Epithelial cell of esophagus (primary cell): Measurements from ENCODE around the gene RSRC1.
A peak's percentile ranks its signal among the peaks of the same experiment; 100 is the strongest.

ENCODE experiments used
- DNase-seq: peaks from one replicate; pipeline ENCODE4 v3.0.0; 2010; ENCODE audit warnings: low read depth
- H3K4me3 ChIP-seq: 2 replicates; pipeline ENCODE4 v1.5.1; 2011; ENCODE audit warnings: mild to moderate bottlenecking, low read length, control low read depth
- TF ChIP-seq, protein P1 (sequence below): IDR thresholded peaks from 2 replicates; pipeline ENCODE4 v1.5.1; 2011; ENCODE audit warnings: low read depth, mild to moderate bottlenecking, low read length, control low read depth, inconsistent platforms; ENCODE audit not compliant: insufficient read depth; ENCODE audit errors: missing control alignments

Gene RSRC1

DNA sequence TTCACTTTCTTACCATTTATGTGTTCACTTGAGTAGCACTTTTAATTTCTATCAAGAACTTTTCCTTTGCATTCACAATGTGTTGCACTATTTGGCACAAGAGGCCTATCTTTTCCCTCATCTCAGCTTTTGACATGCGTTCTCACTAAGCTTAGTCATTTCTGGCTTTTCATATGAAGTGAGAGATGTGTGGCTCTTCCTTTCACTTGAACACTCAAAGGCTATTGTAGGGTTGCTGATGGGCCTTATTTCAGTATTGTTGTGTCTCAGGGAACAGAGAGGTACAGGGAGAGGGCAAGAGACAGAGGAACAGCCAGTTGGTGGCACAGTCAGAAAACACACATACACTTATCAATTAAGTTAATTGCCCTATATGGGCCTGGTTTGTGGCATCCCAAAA, 333.7 kb downstream of the RSRC1 start:
- TF ChIP-seq, protein P1, sequence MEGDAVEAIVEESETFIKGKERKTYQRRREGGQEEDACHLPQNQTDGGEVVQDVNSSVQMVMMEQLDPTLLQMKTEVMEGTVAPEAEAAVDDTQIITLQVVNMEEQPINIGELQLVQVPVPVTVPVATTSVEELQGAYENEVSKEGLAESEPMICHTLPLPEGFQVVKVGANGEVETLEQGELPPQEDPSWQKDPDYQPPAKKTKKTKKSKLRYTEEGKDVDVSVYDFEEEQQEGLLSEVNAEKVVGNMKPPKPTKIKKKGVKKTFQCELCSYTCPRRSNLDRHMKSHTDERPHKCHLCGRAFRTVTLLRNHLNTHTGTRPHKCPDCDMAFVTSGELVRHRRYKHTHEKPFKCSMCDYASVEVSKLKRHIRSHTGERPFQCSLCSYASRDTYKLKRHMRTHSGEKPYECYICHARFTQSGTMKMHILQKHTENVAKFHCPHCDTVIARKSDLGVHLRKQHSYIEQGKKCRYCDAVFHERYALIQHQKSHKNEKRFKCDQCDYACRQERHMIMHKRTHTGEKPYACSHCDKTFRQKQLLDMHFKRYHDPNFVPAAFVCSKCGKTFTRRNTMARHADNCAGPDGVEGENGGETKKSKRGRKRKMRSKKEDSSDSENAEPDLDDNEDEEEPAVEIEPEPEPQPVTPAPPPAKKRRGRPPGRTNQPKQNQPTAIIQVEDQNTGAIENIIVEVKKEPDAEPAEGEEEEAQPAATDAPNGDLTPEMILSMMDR = no peak
- H3K4me3 ChIP-seq = no peak overlapping the region
- no peak for DNase-seq

DNA sequence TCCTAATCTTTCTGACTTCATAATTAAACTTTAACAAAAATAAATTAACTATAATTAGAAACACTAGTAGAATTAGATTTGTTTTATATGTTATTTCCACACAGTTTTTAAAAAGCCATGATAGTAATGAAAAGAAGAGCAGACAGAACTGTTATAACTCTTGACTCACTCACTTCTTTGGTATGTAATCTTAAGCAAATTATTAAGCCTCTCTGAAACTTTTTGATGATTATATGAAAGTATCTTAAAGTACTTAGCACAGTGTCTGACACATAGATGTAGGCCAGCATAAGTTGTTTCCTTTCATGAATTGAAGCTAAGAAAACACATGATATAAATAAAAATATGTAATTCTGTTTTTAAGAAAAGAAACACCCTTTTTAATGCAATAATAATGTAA, 337.5 kb downstream of the RSRC1 start:
- H3K4me3 ChIP-seq = no peak overlapping the region
- no peak for DNase-seq
- TF ChIP-seq, protein P1 = no peak

DNA sequence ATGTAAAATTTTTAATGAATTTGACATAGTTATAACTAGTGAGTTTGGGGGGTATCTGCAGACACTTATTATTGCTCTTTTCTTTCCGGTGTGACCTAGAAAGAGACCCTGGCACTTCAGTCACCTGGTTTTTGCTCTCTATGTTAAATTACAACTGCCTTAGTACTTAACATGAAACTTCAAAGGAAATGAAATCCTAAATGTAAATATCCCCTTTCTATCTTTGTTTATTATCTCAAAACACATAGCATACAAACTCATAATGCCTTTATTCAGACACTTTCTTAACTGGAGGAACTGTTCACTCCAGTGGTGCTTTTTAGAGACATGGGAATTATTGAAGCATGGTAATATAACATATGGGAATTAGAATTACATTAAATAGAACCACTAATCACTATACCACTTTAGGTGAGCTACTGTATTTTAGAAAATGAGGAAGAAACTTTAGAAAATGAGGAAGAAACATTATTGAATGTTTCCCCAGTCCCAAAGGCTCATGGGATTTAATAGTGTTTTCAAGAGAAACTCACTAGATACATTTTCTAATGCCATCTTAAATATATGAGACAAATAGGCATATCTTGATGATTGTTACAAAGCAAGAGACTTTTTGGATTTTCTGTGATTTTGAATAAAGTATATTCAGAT, 341.6 kb downstream of the RSRC1 start:
- DNase-seq = no peak
- TF ChIP-seq, protein P1 = no peak
- H3K4me3 ChIP-seq = no peak overlapping the region

DNA sequence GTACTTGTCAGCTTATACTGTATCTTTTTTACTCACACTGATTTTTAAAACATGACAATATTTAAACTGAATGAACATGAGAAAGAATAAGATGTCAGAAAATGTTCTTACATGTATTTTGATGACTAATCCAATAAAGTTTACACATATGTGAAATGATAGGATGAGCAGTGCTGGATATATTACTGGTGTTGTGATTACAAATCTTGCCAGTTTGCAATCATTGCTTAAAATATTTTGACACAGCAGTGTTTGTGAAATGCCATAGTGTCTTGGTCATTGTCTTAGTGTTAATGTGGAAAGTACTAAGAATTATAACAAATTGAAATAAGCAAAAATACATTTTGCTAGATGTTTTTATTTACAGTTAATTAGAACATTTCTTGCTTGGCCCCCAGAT, 342.4 kb downstream of the RSRC1 start:
- TF ChIP-seq, protein P1 = no peak
- peak; percentile 67 for DNase-seq
- no peak overlapping the region for H3K4me3 ChIP-seq

DNA sequence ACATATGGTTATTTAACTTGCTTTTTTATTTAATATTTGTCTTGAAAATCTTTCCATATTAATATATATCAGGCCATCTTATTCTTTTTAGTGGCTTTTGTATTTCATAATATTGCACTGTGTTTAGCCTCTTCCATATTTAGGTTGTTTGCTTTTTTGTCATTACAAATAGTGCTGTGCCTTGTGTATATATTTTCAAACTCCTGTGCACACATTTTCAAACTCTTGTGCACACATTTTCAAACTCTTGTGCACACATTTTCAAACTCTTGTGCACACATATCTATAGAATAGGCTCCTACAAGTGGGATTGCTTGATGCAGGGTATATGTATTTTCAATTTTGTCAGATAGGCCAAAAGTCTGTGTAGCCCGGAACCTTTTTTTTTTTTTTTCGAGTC, 343.1 kb downstream of the RSRC1 start:
- no peak overlapping the region for H3K4me3 ChIP-seq
- TF ChIP-seq, protein P1 = no peak
- DNase-seq = no peak

DNA sequence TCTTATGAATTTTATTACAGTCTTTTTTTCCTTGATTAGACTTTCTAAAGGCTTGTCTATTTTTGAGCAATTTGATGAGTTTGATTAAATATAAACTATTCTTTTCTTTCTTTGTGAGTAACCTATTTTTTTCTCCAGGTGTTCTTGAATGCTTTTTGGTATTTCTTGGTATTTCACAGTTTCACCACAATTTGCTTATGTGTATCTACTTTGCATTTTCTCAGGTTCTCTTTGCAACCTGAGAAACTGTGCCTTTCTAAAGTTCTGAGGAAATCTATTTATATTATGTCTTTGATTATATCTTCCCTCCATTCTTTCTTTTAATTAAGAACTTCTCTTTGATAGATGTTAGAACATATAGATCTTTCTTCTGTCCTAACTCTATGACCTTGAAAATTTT, 344.0 kb downstream of the RSRC1 start:
- no peak overlapping the region for H3K4me3 ChIP-seq
- TF ChIP-seq, protein P1 = no peak
- no peak for DNase-seq

DNA sequence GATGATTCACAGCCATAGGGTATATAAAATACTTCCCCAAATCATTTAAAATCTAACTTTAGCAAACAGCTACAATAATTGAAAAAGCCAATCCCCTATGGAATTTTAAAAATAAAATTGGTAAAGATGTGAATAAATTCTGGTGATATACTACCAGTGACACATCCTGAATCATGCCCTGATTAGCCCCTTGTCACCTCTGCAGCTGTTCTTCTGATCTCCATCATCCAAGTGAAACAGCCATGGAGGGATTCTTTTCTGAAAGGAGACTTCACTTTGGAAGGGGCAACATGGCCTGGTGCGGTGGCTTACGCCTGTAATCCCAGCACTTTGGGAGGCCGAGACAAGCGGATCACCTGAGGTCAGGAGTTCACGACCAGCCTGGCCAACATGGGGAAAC, 345.5 kb downstream of the RSRC1 start:
- DNase-seq = no peak
- TF ChIP-seq, protein P1 = no peak
- H3K4me3 ChIP-seq = no peak overlapping the region
